ENCODE results near the gene HEMGN. TPM values are rescaled to one million over a fixed set of nuclear protein-coding genes. Genes with fewer than 3 reads are reported as not detected.

HEMGN gene
- total RNA-seq, 4 donors from 2014 or later, result 0.19 to 1.1 (median 0.44) TPM; not detected in 1

GRCh38 chr9:97900738-97901565 is 37.0 kb downstream of the HEMGN start:
- ATAC-seq (ENCODE audit: low FRiP score) (no peak), DNase-seq (ENCODE audit: low spot score) (no peak)
- TF ChIP-seq CTCF (IDR thresholded peaks at IDR 0.05), result no peak

GRCh38 chr9:97900103-97900737 is 37.8 kb downstream of the HEMGN start:
- DNase-seq (ENCODE audit: low spot score), result no peak
- ATAC-seq (ENCODE audit: low FRiP score), result no peak
- no peak for TF ChIP-seq CTCF (IDR thresholded peaks at IDR 0.05)

- ATAC-seq (ENCODE audit: low FRiP score) (no peak), DNase-seq (ENCODE audit: low spot score) (no peak)
- no peak for TF ChIP-seq CTCF (IDR thresholded peaks at IDR 0.05)
Measured at GRCh38 chr9:97895695-97896332, 42.2 kb downstream of the HEMGN start.

GRCh38 chr9:97895211-97895610 is 42.8 kb downstream of the HEMGN start:
- no peak for TF ChIP-seq CTCF (IDR thresholded peaks at IDR 0.05)

GRCh38 chr9:97892421-97892820 is 45.6 kb downstream of the HEMGN start:
- DNase-seq (ENCODE audit: low spot score) (no peak), ATAC-seq (ENCODE audit: low FRiP score) (no peak)
- no peak for TF ChIP-seq CTCF (IDR thresholded peaks at IDR 0.05)

More at GRCh38 chr9:97895211-97895610, 42.8 kb downstream of the HEMGN start:
- no peak for DNase-seq (ENCODE audit: low spot score)
- no peak for ATAC-seq (ENCODE audit: low FRiP score)

- ATAC-seq (ENCODE audit: low FRiP score) (no peak), DNase-seq (ENCODE audit: low spot score) (no peak)
- TF ChIP-seq CTCF (IDR thresholded peaks at IDR 0.05), result no peak
Measured at GRCh38 chr9:97891736-97892135, 46.2 kb downstream of the HEMGN start.

Measured in omental fat pad (tissue), 4 donors.